Motor neuron (in vitro differentiated cells): Measurements from ENCODE around the gene PLAC8L1. TPM values are rescaled to one million over a fixed set of nuclear protein-coding genes. Genes with fewer than 3 reads are reported as not detected.
A peak's percentile ranks its signal among the peaks of the same experiment; 100 is the strongest.
"Not testable (repeated sequence)": the region's sequence is repeated elsewhere in the genome, so short reads cannot be mapped to it uniquely, and the experiment has no call there.

ENCODE experiments used
- ATAC-seq, 8 experiments: fragments of 200-7000 bp; cut with Tn5 transposase; replicated peaks in 6 of 8; 2 replicates each; pipeline ENCODE4 v1.8.0; 2021; ENCODE audit warnings: mild to moderate bottlenecking in 8 of 8, moderate library complexity in 8 of 8
- H3K27ac ChIP-seq, 2 donors: fragments of 250-450 bp; sonication (Bioruptor Pico); 2 replicates each; pipeline ENCODE4 v1.9.0; 2021; ENCODE audit warnings: antibody characterized with exemption in 2 of 2, mild to moderate bottlenecking in 2 of 2, moderate library complexity in 1 of 2
- H3K4me1 ChIP-seq, 2 donors: fragments of 250-450 bp; sonication (Bioruptor Pico); replicated peaks in 1 of 2; 2 replicates each; pipeline ENCODE4 v1.6.1; 2021; ENCODE audit warnings: antibody characterized with exemption in 2 of 2, mild to moderate bottlenecking in 2 of 2, moderate library complexity in 1 of 2
- H3K4me3 ChIP-seq, 5 donors: fragments of 250-450 bp; sonication (Bioruptor Pico); 2 replicates each; pipeline ENCODE4 v1.9.0; 2021; ENCODE audit warnings: antibody characterized with exemption in 5 of 5, mild to moderate bottlenecking in 5 of 5, moderate library complexity in 4 of 5
- WGBS, 10 experiments: fragments of 450-650 bp; shearing (Covaris generic); methylation state at CpG; one replicate each; pipeline ENCODE4 v1.0.0; 2022; 5-methylcytosine and 5-hydroxymethylcytosine counted together
- in situ Hi-C, 9 experiments: fragments of 400-800 bp; cut with MboI; loops; one replicate each; pipeline ENCODE4 v1.15.0; 2021; ENCODE audit warnings: low sequenced_read_pairs in 9 of 9, low pct_unique_long_range_greater_than_20kb in 2 of 9; ENCODE audit not compliant: unreplicated experiment in 9 of 9
- total RNA-seq, 8 experiments: library from RNA; unstranded; fragments of 300-600 nt; gene quantifications; 2 replicates each; pipeline versions ENCODE4 v1.2.3 to v1.2.4, GENCODE V29; 2022

Gene PLAC8L1
- total RNA-seq, 8 experiments from 2014 or later, result 0.38 to 2.0 (median 0.95) TPM

GRCh38 chr5:146108870-146109269 lies 3.5 kb upstream of the PLAC8L1 start:
- WGBS, 10 experiments, result 64 to 100% (median 100%) methylated on average over 1 to 2 of the region's 2 CpGs; no CpG with 5 or more reads in 3 of the 10 experiments
- H3K27ac ChIP-seq, ATAC-seq, H3K4me3 ChIP-seq, H3K4me1 ChIP-seq, in situ Hi-C loops: not testable (repeated sequence)

- in situ Hi-C loops, result no loop called here
- Histone ChIP-seq H3K27ac (no peak overlapping the region), H3K4me3 (no peak overlapping the region), H3K4me1 (no peaks in the 10 kb centered on the region)
- no peak for ATAC-seq
- 17 to 100% (median 83%) methylated on average over 1 of the region's 1 CpG; no CpG with 5 or more reads in 2 of the 10 experiments for whole genome bisulfite sequencing, 10 experiments
Measured at GRCh38 chr5:146107901-146108300, 2.5 kb upstream of the PLAC8L1 start.

GRCh38 chr5:146103594-146103993 lies 1.8 kb downstream of the PLAC8L1 start:
- in situ Hi-C loops, result no loop called here
- H3K4me1 ChIP-seq, result no peaks in the 10 kb centered on the region
- no peak for ATAC-seq
- no peak overlapping the region for H3K27ac ChIP-seq
- H3K4me3 ChIP-seq, result no peak overlapping the region
- 60 to 100% (median 79%) methylated on average over 1 of the region's 1 CpG; no CpG with 5 or more reads in 6 of the 10 experiments for WGBS, 10 experiments

- H3K4me1 ChIP-seq, result no peaks in the 10 kb centered on the region
- ATAC-seq, result no peak
- no peak overlapping the region for H3K27ac ChIP-seq
- H3K4me3 ChIP-seq, result no peak overlapping the region
- in situ Hi-C loops, result no loop called here
- WGBS, 10 experiments, result 40 to 100% (median 67%) methylated on average over 1 to 2 of the region's 2 CpGs; no CpG with 5 or more reads in 1 of the 10 experiments
Measured at GRCh38 chr5:146101646-146102045, 3.7 kb downstream of the PLAC8L1 start.

GRCh38 chr5:146098047-146098446 lies 7.3 kb downstream of the PLAC8L1 start:
- Histone ChIP-seq H3K4me3 (no peak overlapping the region), H3K4me1 (no peaks in the 10 kb centered on the region), H3K27ac (no peak overlapping the region)
- in situ Hi-C loops, result no loop called here
- ATAC-seq, result no peak
- WGBS, 10 experiments, result 63 to 100% (median 82%) methylated on average over 1 to 5 of the region's 6 CpGs; no CpG with 5 or more reads in 2 of the 10 experiments

GRCh38 chr5:146091881-146092280 lies 13.5 kb downstream of the PLAC8L1 start:
- Histone ChIP-seq H3K4me1 (no peaks in the 10 kb centered on the region), H3K27ac (no peak overlapping the region), H3K4me3 (no peak overlapping the region)
- peak in 3 of 8 experiments; percentile 34 to 82 (median 63) for ATAC-seq
- WGBS, 10 experiments, result 22 to 100% (median 89%) methylated on average over 1 to 3 of the region's 3 CpGs
- in situ Hi-C loops, result no loop called here

- in situ Hi-C loops, result no loop called here
- no peaks in the 10 kb centered on the region for H3K4me1 ChIP-seq
- no peak overlapping the region for H3K27ac ChIP-seq
- no peak for ATAC-seq
- H3K4me3 ChIP-seq, result no peak overlapping the region
Measured at GRCh38 chr5:146089287-146089686, 16.1 kb downstream of the PLAC8L1 start.

GRCh38 chr5:146088098-146088497 lies 17.3 kb downstream of the PLAC8L1 start:
- no peak overlapping the region for H3K4me3 ChIP-seq
- no peak for ATAC-seq
- no peak overlapping the region for H3K27ac ChIP-seq
- H3K4me1 ChIP-seq, result no peaks in the 10 kb centered on the region
- in situ Hi-C loops, result no loop called here
- 40 to 100% (median 86%) methylated on average over 1 to 3 of the region's 3 CpGs; no CpG with 5 or more reads in 2 of the 10 experiments for WGBS, 10 experiments

- WGBS, 10 experiments, result 50 to 100% (median 92%) methylated on average over 2 to 4 of the region's 4 CpGs; no CpG with 5 or more reads in 4 of the 10 experiments
- in situ Hi-C loops, result no loop called here
- ATAC-seq, result peak in 1 of 8 experiments; percentile 48
- Histone ChIP-seq H3K4me1 (peaks cover 0 to 10% of the 10 kb centered on the region in 2 donors), H3K4me3 (no peak overlapping the region), H3K27ac (no peak overlapping the region)
Measured at GRCh38 chr5:146084376-146084775, 21.0 kb downstream of the PLAC8L1 start.

GRCh38 chr5:146082798-146083197 lies 22.6 kb downstream of the PLAC8L1 start:
- H3K27ac ChIP-seq, result no peak overlapping the region
- in situ Hi-C loops, result no loop called here
- no peak overlapping the region for H3K4me3 ChIP-seq
- 60 to 100% (median 91%) methylated on average over 1 to 3 of the region's 3 CpGs; no CpG with 5 or more reads in 2 of the 10 experiments for WGBS, 10 experiments
- ATAC-seq, result no peak
- H3K4me1 ChIP-seq, result peaks cover 0 to 10% of the 10 kb centered on the region in 2 donors

- in situ Hi-C loops, result no loop called here
- WGBS, 10 experiments, result 2 to 87% (median 66%) methylated on average over 2 to 6 of the region's 6 CpGs; no CpG with 5 or more reads in 1 of the 10 experiments
- no peak overlapping the region for H3K27ac ChIP-seq
- peak in 6 of 8 experiments; percentile 27 to 78 (median 50) for ATAC-seq
- H3K4me3 ChIP-seq, result no peak overlapping the region
- H3K4me1 ChIP-seq, result peaks cover 0 to 10% of the 10 kb centered on the region in 2 donors
Measured at GRCh38 chr5:146081556-146081955, 23.8 kb downstream of the PLAC8L1 start.

GRCh38 chr5:146079695-146080373 lies 25.5 kb downstream of the PLAC8L1 start:
- WGBS, 10 experiments, result 34 to 80% (median 60%) methylated on average over 1 to 7 of the region's 7 CpGs
- H3K4me3 ChIP-seq, result no peak overlapping the region
- no peak overlapping the region for H3K27ac ChIP-seq
- in situ Hi-C loops, result no loop called here
- peak in 3 of 8 experiments; percentile 25 to 70 (median 58) for ATAC-seq
- H3K4me1 ChIP-seq, result peaks cover 5 to 10% of the 10 kb centered on the region in 2 donors

- H3K4me1 ChIP-seq, result peaks cover 5 to 10% of the 10 kb centered on the region in 2 donors
- 0 to 40% (median 14%) methylated on average over 1 to 2 of the region's 2 CpGs; no CpG with 5 or more reads in 4 of the 10 experiments for WGBS, 10 experiments
- no peak overlapping the region for H3K27ac ChIP-seq
- H3K4me3 ChIP-seq, result no peak overlapping the region
- ATAC-seq, result no peak
- in situ Hi-C loops, result no loop called here
Measured at GRCh38 chr5:146078566-146078965, 26.8 kb downstream of the PLAC8L1 start.

GRCh38 chr5:146076455-146076854 lies 28.9 kb downstream of the PLAC8L1 start:
- Histone ChIP-seq H3K27ac (no peak overlapping the region), H3K4me3 (no peak overlapping the region), H3K4me1 (peaks cover 5% of the 10 kb centered on the region in 2 donors)
- peak in 6 of 8 experiments; percentile 37 to 83 (median 68) for ATAC-seq
- 30 to 80% (median 49%) methylated on average over 1 to 4 of the region's 4 CpGs; no CpG with 5 or more reads in 6 of the 10 experiments for WGBS, 10 experiments
- in situ Hi-C loops, result no loop called here
